PC-9 (cell line): ENCODE data around the gene TSTD2. TPM values are rescaled to one million over a fixed set of nuclear protein-coding genes. Genes with fewer than 3 reads are reported as not detected.

Experiments used
- BruUV-seq: library from RNA; stranded (reverse); fragments of 400-500 nt; replicated peaks from 2 replicates; lab custom pipeline; 2021; lab: Mats Ljungman, UMichigan
- CTCF ChIA-PET: fragments of 300-600 bp; sonication (Branson Sonifier 250); formaldehyde crosslinking; loops from one replicate; lab custom pipeline; 2022; ENCODE audit warnings: antibody characterized with exemption; lab: Charles Lee
- POLR2A ChIA-PET: fragments of 300-600 bp; sonication (Branson Sonifier 250); formaldehyde crosslinking; loops from one replicate; lab custom pipeline; 2022; ENCODE audit warnings: antibody characterized with exemption; ENCODE audit not compliant: unreplicated experiment; lab: Charles Lee
- DNase-seq, 2 experiments: peaks; one replicate each; pipeline versions ENCODE4 v3.0.0 to v3.0.0-alpha.2; 2015 to 2022; ENCODE audit warnings: mixed read lengths in 1 of 2
- H2AFZ ChIP-seq: fragments of 200-600 bp; sonication (generic); 2 replicates; pipeline ENCODE4 v1.8.1; 2017; ENCODE audit warnings: antibody characterized with exemption
- H3F3A ChIP-seq: fragments of 200-600 bp; sonication (generic); 2 replicates; pipeline ENCODE4 v1.8.1; 2017; ENCODE audit warnings: antibody characterized with exemption, mild to moderate bottlenecking, low read depth; ENCODE audit not compliant: insufficient read depth
- H3K27ac ChIP-seq: fragments of 200-600 bp; sonication (generic); 2 replicates; pipeline ENCODE4 v1.6.1; 2016; ENCODE audit warnings: mixed run types
- H3K27me3 ChIP-seq: fragments of 200-600 bp; sonication (generic); 2 replicates; pipeline ENCODE4 v1.6.1; 2016; ENCODE audit warnings: low read depth, mixed run types; ENCODE audit not compliant: insufficient read depth
- H3K36me3 ChIP-seq: fragments of 200-600 bp; sonication (generic); 2 replicates; pipeline ENCODE4 v1.6.1; 2016; ENCODE audit warnings: low read depth, mixed run types
- H3K4me1 ChIP-seq: fragments of 200-600 bp; sonication (generic); replicated peaks from 2 replicates; pipeline ENCODE4 v1.6.1; 2016; ENCODE audit warnings: mixed run types; ENCODE audit not compliant: insufficient read depth
- H3K4me2 ChIP-seq: fragments of 200-600 bp; sonication (generic); 2 replicates; pipeline ENCODE4 v1.6.1; 2017; ENCODE audit warnings: mixed run types
- H3K4me3 ChIP-seq: fragments of 200-600 bp; sonication (generic); 2 replicates; pipeline ENCODE4 v1.6.1; 2016; ENCODE audit warnings: mixed run types
- H3K79me2 ChIP-seq: fragments of 200-600 bp; sonication (generic); 2 replicates; pipeline ENCODE4 v1.6.1; 2017; ENCODE audit warnings: low read depth, mixed run types
- H3K9me2 ChIP-seq: fragments of 200-600 bp; sonication (generic); 2 replicates; pipeline ENCODE4 v1.8.1; 2017; ENCODE audit warnings: mild to moderate bottlenecking; ENCODE audit not compliant: insufficient read depth
- H3K9me3 ChIP-seq: fragments of 200-600 bp; sonication (generic); 2 replicates; pipeline ENCODE4 v1.8.1; 2016; ENCODE audit warnings: low read depth; ENCODE audit not compliant: insufficient read depth
- H4K20me1 ChIP-seq: fragments of 200-600 bp; sonication (generic); 2 replicates; pipeline ENCODE4 v1.8.1; 2017; ENCODE audit not compliant: insufficient read depth
- CTCF ChIP-seq: fragments of 200-600 bp; sonication (generic); conservative IDR thresholded peaks from 2 replicates; pipeline ENCODE4 v1.6.1; 2017; ENCODE audit warnings: mixed run types, antibody characterized with exemption, mild to moderate bottlenecking, moderate library complexity
- EZH2 ChIP-seq: fragments of 200-600 bp; sonication (generic); IDR thresholded peaks from 2 replicates; pipeline ENCODE4 v1.8.0; 2017; ENCODE audit warnings: antibody characterized with exemption, low read depth
- intact Hi-C: fragments of 100-400 bp; cut with micrococcal nuclease; formaldehyde crosslinking; loops from one replicate; pipeline ENCODE4 v1.10.0; 2022; ENCODE audit not compliant: unreplicated experiment
- total RNA-seq: library from RNA; stranded (reverse); gene quantifications from 2 replicates; pipeline ENCODE4 v1.2.3, GENCODE V29; 2021

Gene TSTD2
- total RNA-seq, 1 experiment from 2014 or later, result 17.0 TPM

GRCh38 chr9:97598461-97599288 is 34.5 kb downstream of the TSTD2 start:
- Histone ChIP-seq H2AFZ (no peak overlapping the region), H3K79me2 (no peaks in the 10 kb centered on the region), H4K20me1 (no peaks in the 10 kb centered on the region), H3K27ac (no peak overlapping the region), H3K4me2 (no peak overlapping the region), H3K9me3 (no peaks in the 10 kb centered on the region), H3K9me2 (no peaks in the 10 kb centered on the region), H3K4me3 (no peak overlapping the region), H3F3A (peaks cover 3% of the 10 kb centered on the region; the same call in 1 of the 2 replicates), H3K4me1 (no peaks in the 10 kb centered on the region), H3K36me3 (peaks cover 9% of the 10 kb centered on the region; the same call in 1 of the 2 replicates), H3K27me3 (no peaks in the 10 kb centered on the region)
- TF ChIP-seq CTCF, result peak; percentile 88
- TF ChIP-seq EZH2, result no peak
- intact Hi-C loops, result loop anchor here (1.0 to 5.0 kb wide), 5 partner anchors 70 to 742 kb away; partner anchors contain the start of genes TDRD7 and TMOD1
- no TSS peak for BruUV-seq
- DNase-seq, result peak; percentile 69 to 74
- POLR2A ChIA-PET, result no interaction called here
- CTCF ChIA-PET, result interaction anchor here (0.5 to 3.0 kb wide), 20 partner anchors 10 to 742 kb away, joined by 3 to 34 read pairs (median 4); partner anchors contain the start of gene TDRD7

DNA sequence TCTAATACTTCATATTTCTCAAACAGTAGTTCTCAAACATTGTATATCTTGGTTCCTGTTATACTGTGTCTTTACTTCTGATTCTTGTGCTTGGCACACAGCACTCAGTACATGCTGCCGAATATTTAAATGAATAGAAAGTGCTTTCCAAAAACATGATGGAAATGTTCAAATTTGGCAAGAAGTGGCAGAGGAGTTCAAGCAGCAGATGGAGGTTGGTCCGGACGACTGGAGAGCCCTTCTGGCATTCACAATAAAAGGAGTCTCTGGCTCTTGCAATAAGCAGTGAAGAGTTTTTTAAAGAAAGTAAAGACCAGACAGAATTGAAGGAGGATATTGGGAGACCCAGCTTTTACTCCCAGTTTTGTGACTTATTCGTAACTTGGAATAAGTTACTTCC is 36.3 kb downstream of the TSTD2 start:
- intact Hi-C loops, result loop anchor here (5.0 kb wide), 1 partner anchor 185 kb away; the partner anchor contains the start of gene TDRD7
- CTCF ChIA-PET, result interaction anchor here (3.0 kb wide), 1 partner anchor 128 kb away, joined by 34 read pairs; no protein-coding TSS in a partner anchor

More for the DNA sequence above, 36.3 kb downstream of the TSTD2 start:
- no peaks in the 10 kb centered on the region for H3K4me1 ChIP-seq
- no TSS peak for BruUV-seq
- no peak for TF ChIP-seq CTCF
- TF ChIP-seq EZH2, result no peak
- H3K27ac ChIP-seq, result no peak overlapping the region
- POLR2A ChIA-PET, result no interaction called here
- no peaks in the 10 kb centered on the region for H3K79me2 ChIP-seq
- no peak for DNase-seq
- no peak overlapping the region for H3K4me2 ChIP-seq
- peaks cover 3% of the 10 kb centered on the region; the same call in 1 of the 2 replicates for H3F3A ChIP-seq
- no peak overlapping the region for H2AFZ ChIP-seq
- no peak overlapping the region for H3K4me3 ChIP-seq
- H4K20me1 ChIP-seq, result no peaks in the 10 kb centered on the region
- H3K36me3 ChIP-seq, result peaks cover 9% of the 10 kb centered on the region; the same call in 1 of the 2 replicates
- no peaks in the 10 kb centered on the region for H3K9me2 ChIP-seq
- no peaks in the 10 kb centered on the region for H3K9me3 ChIP-seq
- no peaks in the 10 kb centered on the region for H3K27me3 ChIP-seq
